ENCODE data around the gene SLC25A14.

DNA sequence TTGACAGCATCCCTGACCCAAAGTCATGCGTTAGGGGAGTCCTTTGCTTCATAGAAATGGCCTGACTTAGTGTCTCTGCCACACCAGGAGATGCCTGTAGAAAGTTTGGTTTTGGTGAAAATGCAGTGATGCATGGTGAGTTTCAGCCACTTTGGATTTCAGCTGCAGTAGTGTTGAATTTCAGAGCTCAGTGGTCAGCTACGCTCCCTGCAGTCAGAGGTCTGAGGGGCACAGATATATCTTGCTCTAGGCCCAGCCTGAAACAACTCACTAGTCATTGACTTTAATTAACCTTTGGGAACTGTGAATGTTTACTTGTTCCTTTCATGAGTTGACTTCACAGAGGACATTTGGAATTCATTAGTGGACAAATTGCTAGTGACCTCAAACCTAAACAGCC lies 79.5 kb downstream of the SLC25A14 start:
- TF ChIP-seq POLR2A (IDR thresholded peaks at IDR 0.05; ENCODE audit: low read depth, low read length), result no peak
- TF ChIP-seq TAF1 (IDR thresholded peaks at IDR 0.05; ENCODE audit: borderline replicate concordance, low read depth, low read length), result no peak

Measured in GM12892 (cell line).